HEK293T (cell line): Measurements from ENCODE around the gene PITPNM2.

Source experiments
- CTCF ChIA-PET: fragments of 350-600 bp; formaldehyde crosslinking; extraction: SDS; loops from one replicate; lab custom pipeline; 2021; ENCODE audit warnings: antibody characterized with exemption, inconsistent platforms; lab: Yijun Ruan, JAX
- POLR2A ChIA-PET: fragments of 350-600 bp; formaldehyde crosslinking; extraction: SDS; loops from one replicate; lab custom pipeline; 2020; ENCODE audit warnings: antibody characterized with exemption, inconsistent platforms; lab: Yijun Ruan, JAX
- DNase-seq: peaks from one replicate; pipeline ENCODE4 v3.0.0; 2012; ENCODE audit warnings: mixed read lengths; ENCODE audit errors: extremely low spot score
- ARNT ChIP-seq: fragments of 450-650 bp; IDR thresholded peaks from 2 replicates; pipeline ENCODE4 v1.6.1; 2017; ENCODE audit warnings: mild to moderate bottlenecking
- BHLHE40 ChIP-seq: fragments of 450-650 bp; IDR thresholded peaks from 2 replicates; pipeline ENCODE4 v1.6.1; 2016; ENCODE audit warnings: mild to moderate bottlenecking, moderate library complexity, borderline replicate concordance
- CTBP1 ChIP-seq: fragments of 450-650 bp; IDR thresholded peaks from 2 replicates; pipeline ENCODE4 v1.6.1; 2016; ENCODE audit warnings: borderline replicate concordance
- ELF4 ChIP-seq: fragments of 450-650 bp; IDR thresholded peaks from 2 replicates; pipeline ENCODE4 v1.6.1; 2017; ENCODE audit warnings: antibody characterized with exemption
- FOXA1 ChIP-seq: fragments of 450-650 bp; IDR thresholded peaks from 2 replicates; pipeline ENCODE4 v1.6.1; 2016; ENCODE audit warnings: mild to moderate bottlenecking
- FOXK2 ChIP-seq: fragments of 450-650 bp; IDR thresholded peaks from 2 replicates; pipeline ENCODE4 v1.6.1; 2016; ENCODE audit warnings: mild to moderate bottlenecking
- FOXM1 ChIP-seq: fragments of 450-650 bp; IDR thresholded peaks from 2 replicates; pipeline ENCODE4 v1.6.1; 2017; ENCODE audit warnings: mild to moderate bottlenecking, borderline replicate concordance
- HDGF ChIP-seq: fragments of 450-650 bp; IDR thresholded peaks from 2 replicates; pipeline ENCODE4 v1.6.1; 2017; ENCODE audit warnings: antibody characterized with exemption, borderline replicate concordance
- L3MBTL2 ChIP-seq: fragments of 450-650 bp; conservative IDR thresholded peaks from 2 replicates; pipeline ENCODE4 v1.6.1; 2016; ENCODE audit warnings: mild to moderate bottlenecking
- LEF1 ChIP-seq: fragments of 450-650 bp; IDR thresholded peaks from 2 replicates; pipeline ENCODE4 v1.6.1; 2017; ENCODE audit warnings: mild to moderate bottlenecking, borderline replicate concordance
- NFRKB ChIP-seq: fragments of 450-650 bp; IDR thresholded peaks from 2 replicates; pipeline ENCODE4 v1.6.1; 2016; ENCODE audit warnings: mild to moderate bottlenecking, moderate library complexity
- PKNOX1 ChIP-seq: fragments of 450-650 bp; IDR thresholded peaks from 2 replicates; pipeline ENCODE4 v1.6.1; 2016
- SP1 ChIP-seq: fragments of 450-650 bp; IDR thresholded peaks from 2 replicates; pipeline ENCODE4 v1.6.1; 2017
- SUZ12 ChIP-seq: fragments of 450-650 bp; IDR thresholded peaks from 2 replicates; pipeline ENCODE4 v1.6.1; 2016; ENCODE audit warnings: mild to moderate bottlenecking
- TARDBP ChIP-seq: fragments of 450-650 bp; IDR thresholded peaks from 2 replicates; pipeline ENCODE4 v1.6.1; 2016
- ZNF384 ChIP-seq: fragments of 450-650 bp; IDR thresholded peaks from 2 replicates; pipeline ENCODE4 v1.6.1; 2016

The PITPNM2 gene

GRCh38 chr12:123134826-123135225 lies 16.1 kb downstream of the PITPNM2 start:
- no peak for DNase-seq
- TF ChIP-seq BHLHE40 (no peak), TARDBP (no peak)
- ChIA-PET CTCF (interaction anchor here (0.5 to 0.7 kb wide), 2 partner anchors 10 to 604 kb away, joined by 4 read pairs; no protein-coding TSS in a partner anchor), POLR2A (interaction anchor here (1.0 kb wide), 1 partner anchor 9 kb away, joined by 3 read pairs; no protein-coding TSS in a partner anchor)

- ChIA-PET CTCF (interaction anchor here (0.7 kb wide), 1 partner anchor 11 kb away, joined by 4 read pairs; no protein-coding TSS in a partner anchor), POLR2A (interaction anchor here (1.0 kb wide), 1 partner anchor 9 kb away, joined by 3 read pairs; no protein-coding TSS in a partner anchor)
- no peak for TF ChIP-seq BHLHE40
- no peak for TF ChIP-seq CTBP1
- no peak for TF ChIP-seq FOXM1
- TF ChIP-seq SUZ12, result no peak
- no peak for TF ChIP-seq ZNF384
- TF ChIP-seq NFRKB, result no peak
- TF ChIP-seq ELF4, result no peak
- TF ChIP-seq PKNOX1, result no peak
- TF ChIP-seq SP1, result no peak
- no peak for TF ChIP-seq ARNT
- TF ChIP-seq L3MBTL2, result no peak
- TF ChIP-seq FOXK2, result no peak
- no peak for TF ChIP-seq FOXA1
- no peak for TF ChIP-seq LEF1
- no peak for TF ChIP-seq HDGF
- DNase-seq, result no peak
Measured at GRCh38 chr12:123134271-123134671, 16.6 kb downstream of the PITPNM2 start.

- ChIA-PET POLR2A (no interaction called here), CTCF (no interaction called here)
- no peak for DNase-seq
- TF ChIP-seq L3MBTL2, result no peak
- no peak for TF ChIP-seq TARDBP
- TF ChIP-seq NFRKB, result no peak
- no peak for TF ChIP-seq LEF1
- no peak for TF ChIP-seq FOXK2
- TF ChIP-seq BHLHE40, result no peak
- TF ChIP-seq CTBP1, result no peak
- no peak for TF ChIP-seq ARNT
- no peak for TF ChIP-seq SUZ12
- no peak for TF ChIP-seq FOXM1
- no peak for TF ChIP-seq ZNF384
- TF ChIP-seq SP1, result no peak
- no peak for TF ChIP-seq FOXA1
- TF ChIP-seq HDGF, result no peak
- TF ChIP-seq PKNOX1, result no peak
- no peak for TF ChIP-seq ELF4
Measured at GRCh38 chr12:123133701-123134100, 17.2 kb downstream of the PITPNM2 start.

GRCh38 chr12:123132951-123133619 lies 17.8 kb downstream of the PITPNM2 start:
- TF ChIP-seq ZNF384 (no peak), TARDBP (no peak), CTBP1 (no peak), FOXA1 (no peak), L3MBTL2 (no peak), BHLHE40 (no peak), LEF1 (no peak), ARNT (no peak), NFRKB (no peak)
- no peak for DNase-seq
- ChIA-PET POLR2A (no interaction called here), CTCF (no interaction called here)

GRCh38 chr12:123131879-123132402 lies 18.9 kb downstream of the PITPNM2 start:
- TF ChIP-seq FOXM1, result no peak
- TF ChIP-seq TARDBP, result no peak
- TF ChIP-seq ARNT, result no peak
- no peak for TF ChIP-seq HDGF
- TF ChIP-seq FOXK2, result no peak
- no peak for TF ChIP-seq ZNF384
- no peak for TF ChIP-seq SP1
- no peak for TF ChIP-seq L3MBTL2
- no peak for DNase-seq
- POLR2A ChIA-PET, result no interaction called here
- CTCF ChIA-PET, result interaction anchor here (1.0 kb wide), 1 partner anchor 11 kb away, joined by 5 read pairs; no protein-coding TSS in a partner anchor

GRCh38 chr12:123131291-123131832 lies 19.5 kb downstream of the PITPNM2 start:
- POLR2A ChIA-PET, result no interaction called here
- no peak for TF ChIP-seq FOXA1
- no peak for TF ChIP-seq CTBP1
- TF ChIP-seq PKNOX1, result no peak
- TF ChIP-seq FOXK2, result no peak
- no peak for TF ChIP-seq SUZ12
- no peak for TF ChIP-seq FOXM1
- TF ChIP-seq BHLHE40, result no peak
- no peak for TF ChIP-seq ZNF384
- TF ChIP-seq LEF1, result no peak
- no peak for TF ChIP-seq ARNT
- no peak for TF ChIP-seq SP1
- TF ChIP-seq NFRKB, result no peak
- TF ChIP-seq L3MBTL2, result no peak
- no peak for TF ChIP-seq HDGF
- no peak for TF ChIP-seq TARDBP
- DNase-seq, result no peak
- CTCF ChIA-PET, result interaction anchor here (1.0 kb wide), 1 partner anchor 10 kb away, joined by 5 read pairs; no protein-coding TSS in a partner anchor
